ENCODE measurements around the gene MGLL.

Gene MGLL

DNA sequence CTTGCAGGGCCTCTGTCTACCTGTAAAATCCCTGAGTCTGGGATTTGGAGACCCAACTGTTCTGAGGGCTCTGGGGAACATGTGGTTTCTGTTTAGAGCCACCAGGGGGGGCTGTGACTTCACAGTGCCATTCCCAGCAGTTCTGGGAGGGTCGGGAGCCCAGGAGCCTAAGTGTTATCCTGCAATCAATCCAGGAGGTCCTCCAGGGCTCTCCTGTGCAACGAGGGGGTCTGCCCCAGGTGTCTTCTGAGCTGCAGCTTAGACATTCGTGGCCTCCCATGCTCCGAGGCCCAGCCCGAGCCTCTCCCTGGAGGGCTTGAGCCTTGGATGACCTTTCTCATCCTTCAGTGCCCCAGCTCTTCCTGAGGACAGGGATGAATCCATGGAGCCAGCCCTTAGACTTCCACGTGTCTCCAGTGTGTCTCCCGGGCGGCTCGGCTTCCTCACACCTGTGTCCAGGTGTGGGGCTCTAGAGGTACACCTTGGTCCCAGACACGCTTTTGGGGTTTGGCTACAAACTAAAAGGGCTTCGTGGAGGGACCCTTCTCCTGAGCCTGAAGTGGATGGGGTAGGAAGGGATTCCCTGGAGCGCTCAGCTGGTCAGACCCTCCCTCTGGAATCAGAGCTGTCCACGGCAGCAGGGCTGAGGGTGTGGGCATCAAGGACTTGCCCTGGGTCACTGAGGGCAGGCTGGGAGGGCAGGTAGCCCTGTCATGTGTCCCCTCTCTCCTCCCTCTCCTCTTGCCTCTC is 169.9 kb downstream of the MGLL start:
- peak; percentile 61 for ATAC-seq
- peak; percentile 44 for DNase-seq

DNA sequence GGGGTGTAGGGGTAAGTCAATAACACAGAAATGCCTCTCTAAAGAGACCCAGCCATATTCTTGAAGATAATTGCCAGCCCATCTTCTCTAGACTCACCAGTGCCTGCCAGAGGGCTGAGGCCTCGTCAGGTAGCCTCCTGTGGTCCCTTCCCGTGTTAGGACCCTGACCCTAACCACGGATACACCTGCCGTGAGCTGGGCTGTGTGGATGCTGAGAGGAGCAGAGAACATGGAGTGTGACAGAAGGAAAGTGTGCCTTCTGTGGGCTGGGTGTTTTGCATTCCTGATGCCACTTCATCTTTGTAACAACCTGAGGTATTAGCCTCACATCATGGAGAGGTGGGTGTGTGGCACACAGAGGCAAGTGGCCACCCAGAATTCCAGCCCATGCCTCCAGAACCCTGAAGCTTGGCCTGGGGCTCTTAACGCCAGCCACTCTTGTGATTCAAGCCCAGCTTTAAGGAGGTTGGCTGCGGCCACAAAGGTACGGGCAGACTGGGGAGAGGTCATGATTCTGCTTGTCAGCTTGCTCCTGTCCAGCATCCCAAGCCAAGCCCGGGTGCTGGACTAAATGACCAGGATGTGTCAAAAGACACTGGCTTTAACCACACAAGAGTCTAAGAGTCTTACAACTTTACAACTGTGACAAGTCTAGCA is 170.7 kb downstream of the MGLL start:
- no peak for DNase-seq
- no peak for ATAC-seq

DNA sequence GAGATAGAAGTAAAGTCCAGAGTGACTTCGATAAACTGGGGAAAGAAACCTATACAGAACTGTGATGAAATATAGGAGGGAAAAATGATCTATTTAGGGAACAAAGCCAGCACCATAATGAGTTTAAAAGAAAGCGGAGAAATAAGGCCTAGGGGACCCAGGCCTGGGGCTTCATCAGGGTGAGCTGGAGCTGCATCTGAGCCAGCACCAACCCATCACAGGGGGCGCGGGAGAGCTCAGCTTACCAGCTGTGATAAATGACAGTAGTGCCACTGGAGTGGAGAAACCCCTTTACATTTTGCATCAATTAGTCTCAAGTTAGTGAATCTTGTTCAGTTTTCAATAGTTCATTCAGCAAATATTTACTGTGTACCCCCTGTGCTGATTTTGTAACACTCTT is 172.1 kb downstream of the MGLL start:
- no peak for ATAC-seq
- DNase-seq: no peak

DNA sequence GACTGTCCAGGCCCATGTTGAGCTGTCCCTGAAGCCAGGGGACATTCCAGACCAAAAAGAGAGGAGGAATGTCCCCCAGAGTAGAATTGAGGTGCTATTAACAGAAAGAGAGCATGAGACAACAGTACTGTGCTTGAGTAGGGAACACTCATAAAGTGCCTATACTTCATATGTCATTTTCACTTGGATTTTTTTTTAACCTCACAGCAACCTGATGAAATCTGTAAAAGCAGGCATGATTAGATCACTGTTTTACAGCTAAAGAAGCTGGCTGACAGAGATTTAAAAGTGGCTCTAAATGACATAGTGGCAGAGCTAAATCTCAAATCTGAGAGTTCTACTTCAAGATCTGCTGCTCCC is 174.5 kb downstream of the MGLL start:
- ATAC-seq: no peak
- no peak for DNase-seq

DNA sequence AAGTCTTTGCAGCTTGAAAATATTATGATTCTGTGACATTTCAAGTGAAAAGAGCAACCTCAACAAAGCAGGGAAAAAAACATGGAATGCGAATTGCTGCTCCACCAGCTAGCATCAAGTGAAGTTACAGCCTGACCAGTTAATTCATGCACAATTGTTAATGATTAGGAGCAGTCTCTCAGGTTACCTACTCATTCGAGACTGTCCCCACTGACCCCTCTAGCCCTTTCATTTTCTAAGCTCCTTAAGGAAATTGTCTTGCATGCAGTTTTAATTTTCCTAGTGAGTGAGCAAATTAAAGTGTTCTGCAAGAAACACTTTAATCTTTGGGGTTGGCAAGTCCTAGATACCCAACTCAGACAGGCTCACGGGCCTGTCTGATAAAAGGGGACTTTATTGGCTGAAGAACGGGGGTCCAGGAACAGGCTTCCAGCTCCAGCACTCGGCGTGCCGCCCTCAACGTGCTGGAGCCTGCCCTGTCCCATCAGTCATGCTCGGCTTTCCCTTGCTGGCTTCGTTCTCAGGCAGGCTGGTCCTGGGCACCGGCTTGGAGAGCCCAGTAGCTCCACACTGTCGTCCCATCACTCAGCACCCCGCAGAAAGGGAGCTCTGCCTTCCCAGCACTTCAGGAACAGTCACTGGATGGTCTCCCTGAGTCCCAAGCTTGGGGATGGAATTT is 175.0 kb downstream of the MGLL start:
- DNase-seq (no peak), ATAC-seq (no peak)

GRCh38 chr3:127646501-127647046 is 175.7 kb downstream of the MGLL start:
- ATAC-seq: no peak
- no peak for DNase-seq

DNA sequence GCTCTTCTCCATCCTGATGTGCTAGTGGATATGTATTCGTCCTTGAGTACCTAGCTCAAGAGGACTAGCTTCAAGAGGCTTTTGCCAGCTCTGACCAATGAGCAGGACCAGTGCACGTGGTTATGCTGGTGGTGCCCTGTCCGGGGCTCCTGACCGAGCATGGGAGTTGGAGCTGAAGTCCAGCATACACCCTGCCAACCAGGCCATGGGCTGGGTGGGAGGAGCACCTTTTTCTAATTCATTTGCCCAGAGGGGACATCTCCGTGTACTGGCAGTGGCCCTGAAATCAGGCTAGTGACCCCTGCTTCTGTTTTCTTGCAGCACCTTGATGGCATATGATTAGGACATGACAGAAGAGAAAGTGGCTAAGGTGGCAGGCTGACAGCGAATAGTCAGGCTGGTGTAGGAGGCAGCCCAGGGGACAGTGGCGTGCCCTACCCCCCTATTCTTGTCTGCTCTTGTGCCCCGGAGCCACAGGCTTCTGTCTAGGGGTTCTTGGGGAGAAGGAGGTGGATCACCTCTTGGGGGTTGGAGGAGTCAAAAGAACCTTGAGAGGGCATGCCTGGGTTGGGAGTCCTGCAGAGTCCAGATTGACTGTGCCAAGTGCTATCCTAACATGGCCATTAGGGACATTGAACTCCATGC is 176.8 kb downstream of the MGLL start:
- ATAC-seq (peak; percentile 23), DNase-seq (no peak)

DNA sequence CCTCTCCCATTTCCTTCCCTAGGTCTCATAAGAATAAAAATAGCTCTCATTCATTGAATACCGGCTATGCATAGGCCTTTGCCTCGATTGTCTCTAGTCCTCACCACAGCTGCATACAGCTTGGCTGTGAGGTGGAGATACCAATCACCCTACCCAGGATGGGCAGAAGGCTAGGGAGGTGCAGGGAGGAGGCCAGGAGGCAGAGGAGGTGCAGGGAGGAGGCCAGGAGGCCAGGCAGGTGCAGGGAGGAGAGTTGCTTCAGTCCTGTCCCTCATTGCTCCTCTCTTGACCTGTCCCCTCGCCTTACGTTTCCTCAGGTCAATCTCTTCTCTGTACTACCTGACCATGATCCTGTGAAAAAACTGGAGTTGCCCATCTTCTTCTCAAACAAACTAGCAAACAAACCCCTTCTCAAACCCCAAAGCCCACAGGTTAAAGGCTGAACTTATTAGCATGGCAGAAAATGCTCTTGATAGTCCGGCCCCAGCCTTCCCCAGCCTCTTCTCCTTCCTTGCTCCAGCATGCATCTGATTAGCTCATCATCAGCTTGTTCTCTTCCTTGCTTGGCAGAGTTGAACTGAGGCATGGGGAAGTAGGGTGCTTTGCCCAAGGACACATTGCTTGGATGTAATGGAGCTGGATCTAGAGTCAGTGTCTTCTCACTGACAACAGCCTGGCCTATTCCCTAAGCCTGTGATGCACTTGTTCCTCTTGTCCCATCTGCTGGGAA is 177.5 kb downstream of the MGLL start:
- peak; percentile 14 for ATAC-seq
- DNase-seq: no peak

DNA sequence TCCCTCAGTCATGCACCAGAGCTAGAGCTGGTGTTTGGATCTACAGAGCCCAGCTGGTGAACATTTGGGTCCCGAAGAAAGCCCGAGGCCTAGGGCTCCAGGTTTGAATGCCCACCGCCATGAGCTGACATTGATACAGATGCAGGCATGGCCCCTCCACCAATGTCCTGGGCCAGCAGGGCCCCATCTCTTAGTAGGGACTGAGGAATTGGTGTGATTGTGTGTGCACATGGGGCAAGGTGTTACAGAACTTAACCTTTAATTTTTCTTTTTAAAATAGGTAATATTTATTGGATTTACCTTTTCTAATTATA is 182.3 kb downstream of the MGLL start:
- ATAC-seq (no peak), DNase-seq (no peak)

DNA sequence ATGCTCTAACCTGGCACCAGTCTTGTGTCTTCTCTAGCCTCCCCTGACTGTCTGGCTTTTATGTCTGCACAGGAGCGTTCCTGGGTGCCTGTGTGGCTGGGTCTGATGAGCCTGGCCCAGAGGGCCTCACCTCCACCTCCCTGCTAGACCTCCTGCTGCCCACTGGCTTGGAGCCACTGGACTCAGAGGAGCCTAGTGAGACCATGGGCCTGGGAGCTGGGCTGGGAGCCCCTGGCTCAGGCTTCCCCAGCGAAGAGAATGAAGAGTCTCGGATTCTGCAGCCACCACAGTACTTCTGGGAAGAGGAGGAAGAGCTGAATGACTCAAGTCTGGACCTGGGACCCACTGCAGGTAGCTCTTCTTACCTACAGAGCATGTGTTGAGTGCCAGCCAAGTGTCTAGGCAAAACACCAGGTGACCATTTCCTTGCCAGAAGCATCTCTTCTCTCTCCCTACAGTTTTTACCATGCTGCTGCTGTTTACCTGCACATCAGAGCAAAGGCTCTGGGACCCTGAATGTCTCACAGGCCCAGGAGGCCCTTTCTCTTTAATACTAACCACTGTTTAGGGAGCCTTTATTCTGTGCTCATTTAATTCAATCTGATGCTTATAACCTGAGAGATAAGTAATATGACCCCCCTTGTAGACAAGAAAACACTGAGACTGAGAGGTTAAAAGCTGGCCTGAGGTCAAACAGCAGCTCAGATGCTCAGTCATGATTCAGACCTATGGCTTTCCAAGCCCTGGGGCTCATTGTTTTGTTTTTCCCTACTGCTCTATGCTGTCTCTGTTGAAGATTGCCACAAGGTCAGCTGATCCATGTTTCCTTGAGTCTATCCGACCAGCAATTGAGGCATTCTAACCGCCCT is 182.9 kb downstream of the MGLL start:
- ATAC-seq (no peak), DNase-seq (no peak)

Data from stimulated activated naive CD8-positive, alpha-beta T cell treated with anti-CD3 and anti-CD28 coated beads, Interleukin-15, Interleukin-2, amounts not matched to agents 100 U/mL and 50 U/mL, for 24 hours (primary cell).